ENCODE measurements around the gene MOXD1.

The MOXD1 gene

DNA sequence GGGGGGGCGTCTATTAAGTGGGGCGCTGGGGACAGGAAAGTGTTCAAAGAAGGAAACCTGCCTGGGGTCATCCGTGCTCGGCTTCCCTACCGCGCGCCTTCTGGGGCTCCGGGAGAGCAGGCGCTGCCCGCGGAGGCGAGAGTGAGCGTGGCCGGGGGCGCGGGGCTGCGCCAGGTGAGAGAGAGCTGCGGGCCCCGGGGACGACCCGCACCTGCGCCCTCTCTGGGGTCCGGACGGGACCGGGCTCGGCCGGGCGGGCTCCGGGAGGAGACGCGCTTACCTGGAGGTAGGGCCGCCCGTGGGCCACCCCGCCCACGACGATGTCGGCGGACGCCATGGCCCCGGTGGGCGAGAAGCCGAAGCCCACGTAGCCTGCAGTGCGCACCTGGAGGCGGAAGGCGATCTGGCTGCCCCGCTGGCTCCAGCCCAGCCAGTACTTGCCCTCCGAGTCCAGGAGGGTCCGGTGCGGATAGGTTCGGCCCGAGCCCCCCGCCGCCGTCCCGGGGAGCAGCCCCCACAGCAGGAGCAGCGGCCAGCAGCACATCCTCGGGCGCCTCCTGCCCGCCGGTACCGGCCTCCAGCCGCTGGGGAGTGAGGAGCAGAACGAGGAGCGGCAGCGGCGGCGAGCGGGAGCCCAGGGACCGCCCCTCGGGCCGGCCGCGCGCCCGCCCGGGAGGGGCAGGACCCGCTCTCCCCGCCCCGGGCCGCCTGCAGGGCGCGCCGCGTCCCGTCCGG, at the start of gene MOXD1:
Gene MOXD1, minus strand, starts transcription at position 593 of the 735 bp plus-strand sequence. Its CDS starts 49 bp downstream, at position 544.
- DNase-seq, result no peak

DNA sequence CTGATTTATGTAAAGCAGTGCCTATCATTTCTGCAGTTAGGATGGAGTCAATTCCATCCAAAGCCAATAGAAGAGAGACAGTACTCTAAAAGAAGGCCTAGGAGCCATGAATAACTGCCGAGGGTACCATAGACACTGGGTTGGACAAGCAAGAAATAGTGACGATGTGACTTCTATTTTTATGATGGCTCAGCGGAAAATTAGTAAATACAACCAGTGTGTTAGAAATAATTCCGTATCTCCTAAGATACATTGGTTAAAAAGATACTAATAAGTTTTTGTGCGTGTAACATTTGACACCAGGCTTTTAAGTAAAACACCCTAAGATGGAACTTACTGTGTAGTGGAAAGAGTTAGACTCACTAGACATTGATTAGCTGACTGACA, 45.6 kb upstream of the MOXD1 start:
- no peak for DNase-seq

DNA sequence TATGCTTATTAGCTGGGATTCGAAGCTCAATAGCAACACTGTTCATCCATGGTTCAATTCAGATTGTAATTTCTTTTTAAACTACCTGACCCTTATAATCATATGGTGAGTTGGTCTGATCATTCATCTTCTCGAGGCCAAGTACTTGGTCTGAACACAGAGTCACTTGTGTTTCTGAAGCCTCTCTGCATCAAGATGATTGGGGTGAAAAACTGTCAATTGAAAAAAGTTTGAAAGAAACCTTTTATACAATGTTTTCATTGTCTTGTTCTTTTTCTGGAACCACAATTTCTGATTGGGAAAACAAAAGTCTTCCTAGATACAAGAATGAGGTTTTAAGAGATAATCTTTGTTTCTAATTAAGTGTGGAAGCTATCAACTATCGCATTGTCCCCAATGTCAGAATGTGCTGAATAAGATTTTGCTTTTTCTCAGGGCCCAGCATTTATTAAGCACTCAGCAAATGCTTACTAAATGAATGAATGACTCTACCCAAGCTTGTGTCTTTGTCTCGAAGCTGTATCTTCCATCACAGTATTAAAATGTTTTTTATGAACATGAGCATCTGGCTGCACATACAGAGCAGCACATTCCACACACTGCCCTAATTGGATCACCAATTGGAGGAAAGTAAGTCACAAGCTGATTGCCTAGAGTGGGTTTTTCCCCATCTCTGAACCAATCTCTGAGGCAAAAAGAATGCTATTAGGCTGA, 45.0 kb upstream of the MOXD1 start:
- DNase-seq, result no peak

DNA sequence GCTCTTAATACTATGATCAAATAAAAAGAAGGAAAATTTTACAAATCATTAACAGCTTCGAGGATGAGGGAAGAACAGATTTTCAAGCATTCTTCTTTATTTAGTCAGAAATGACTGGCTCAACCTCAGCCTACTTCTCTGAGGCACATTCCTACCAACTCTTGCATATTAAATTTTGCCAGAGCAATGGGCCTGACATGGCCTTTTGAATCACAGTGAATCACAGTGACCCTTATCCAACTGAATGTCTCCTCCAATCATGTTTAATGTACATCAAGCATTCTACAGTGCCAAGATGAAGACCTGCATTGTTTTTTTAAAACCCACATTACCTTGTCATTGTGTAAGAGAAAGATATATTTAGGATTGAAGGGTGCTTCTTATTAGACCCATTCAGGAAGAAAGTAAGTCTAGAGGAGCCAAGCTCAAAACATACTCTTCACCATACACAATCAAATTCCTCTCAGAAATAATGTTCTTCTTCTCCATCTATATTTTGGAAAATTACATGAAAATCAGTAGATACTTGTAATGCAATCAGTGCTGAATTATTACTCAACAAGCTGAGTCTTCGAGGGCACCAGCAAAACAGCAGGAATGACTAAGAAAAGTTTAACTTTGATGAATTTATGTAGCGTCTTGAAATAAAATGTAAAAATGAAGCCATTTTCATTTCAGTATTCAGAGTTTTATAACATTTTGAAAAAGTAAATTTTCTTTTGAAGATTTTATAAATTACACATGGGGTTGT, 44.1 kb upstream of the MOXD1 start:
- DNase-seq, result no peak

DNA sequence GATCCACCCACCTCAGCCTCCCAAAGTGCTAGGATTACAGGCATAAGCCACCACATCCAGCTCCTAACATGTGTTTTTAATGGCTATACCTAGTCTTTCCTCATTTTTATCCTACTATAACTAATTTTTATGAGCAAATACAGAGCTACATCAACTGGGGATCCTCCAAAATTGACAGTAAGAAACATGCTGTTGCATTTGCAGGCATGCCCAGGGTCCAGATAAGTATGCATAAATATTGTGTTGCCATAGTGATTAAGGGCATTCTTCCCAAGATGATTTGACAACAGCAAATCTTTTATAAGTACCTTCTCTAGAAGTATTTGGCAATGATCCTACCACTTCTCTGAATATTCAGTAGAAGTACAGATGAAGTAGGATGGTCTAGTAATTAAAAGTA, 41.9 kb upstream of the MOXD1 start:
- DNase-seq, result no peak

DNA sequence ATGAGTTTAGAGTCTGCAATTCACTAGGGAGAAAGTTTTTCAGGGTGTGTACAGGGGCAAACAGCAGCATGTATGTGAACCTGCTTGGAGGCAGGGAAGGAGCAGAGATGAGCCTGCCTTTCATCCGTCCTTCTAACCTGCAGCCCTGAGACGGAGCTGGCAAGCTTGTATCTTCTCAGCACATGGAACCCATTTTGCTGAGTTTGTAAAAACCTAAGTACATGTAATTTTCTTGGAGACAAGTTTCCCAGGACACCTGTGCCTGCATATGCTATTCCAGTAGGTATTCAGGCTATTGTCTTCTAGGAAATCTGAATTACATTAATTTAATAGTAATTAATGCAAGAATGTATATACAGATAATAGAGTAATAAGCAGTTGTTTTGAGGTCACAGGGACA, 28.8 kb upstream of the MOXD1 start:
- no peak for DNase-seq

DNA sequence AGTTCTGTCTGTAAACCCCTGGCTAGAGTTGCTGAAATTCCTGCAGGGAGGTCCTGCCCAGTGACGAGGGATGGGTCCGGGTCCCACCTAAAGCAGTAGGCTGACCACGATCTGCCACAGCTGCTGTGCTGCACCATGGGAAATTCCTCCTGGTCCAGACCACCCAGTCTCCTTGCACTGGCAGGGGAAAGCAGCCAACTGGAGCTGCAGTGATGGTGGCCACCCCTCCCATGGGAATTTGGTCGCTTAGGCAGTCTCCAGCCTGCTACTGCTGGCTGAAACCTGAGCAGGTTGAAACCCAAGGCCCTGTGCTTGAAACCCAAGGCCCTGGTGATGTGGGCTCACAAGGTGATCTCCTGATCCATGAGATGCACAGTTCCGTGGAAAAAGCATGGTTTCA, 23.9 kb upstream of the MOXD1 start:
- no peak for DNase-seq

DNA sequence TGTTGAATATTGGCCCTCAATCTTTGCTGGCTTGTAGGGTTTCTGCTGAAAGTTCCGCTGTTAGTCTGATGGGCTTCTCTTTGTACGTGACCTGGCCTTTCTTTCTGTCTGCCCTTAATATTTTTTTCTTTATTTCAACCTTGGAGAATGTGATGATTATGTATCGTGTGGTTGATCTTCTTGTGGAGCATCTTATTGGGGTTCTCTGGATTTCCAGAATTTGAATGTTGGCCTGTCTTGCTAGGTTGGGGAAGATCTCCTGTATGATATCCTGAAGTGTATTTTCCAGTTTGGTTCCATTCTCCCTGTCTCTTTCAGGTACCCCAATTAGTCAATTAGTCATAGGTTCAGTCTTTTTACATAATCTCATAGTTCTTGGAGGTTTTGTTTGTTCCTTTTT, 22.6 kb upstream of the MOXD1 start:
- no peak for DNase-seq

DNA sequence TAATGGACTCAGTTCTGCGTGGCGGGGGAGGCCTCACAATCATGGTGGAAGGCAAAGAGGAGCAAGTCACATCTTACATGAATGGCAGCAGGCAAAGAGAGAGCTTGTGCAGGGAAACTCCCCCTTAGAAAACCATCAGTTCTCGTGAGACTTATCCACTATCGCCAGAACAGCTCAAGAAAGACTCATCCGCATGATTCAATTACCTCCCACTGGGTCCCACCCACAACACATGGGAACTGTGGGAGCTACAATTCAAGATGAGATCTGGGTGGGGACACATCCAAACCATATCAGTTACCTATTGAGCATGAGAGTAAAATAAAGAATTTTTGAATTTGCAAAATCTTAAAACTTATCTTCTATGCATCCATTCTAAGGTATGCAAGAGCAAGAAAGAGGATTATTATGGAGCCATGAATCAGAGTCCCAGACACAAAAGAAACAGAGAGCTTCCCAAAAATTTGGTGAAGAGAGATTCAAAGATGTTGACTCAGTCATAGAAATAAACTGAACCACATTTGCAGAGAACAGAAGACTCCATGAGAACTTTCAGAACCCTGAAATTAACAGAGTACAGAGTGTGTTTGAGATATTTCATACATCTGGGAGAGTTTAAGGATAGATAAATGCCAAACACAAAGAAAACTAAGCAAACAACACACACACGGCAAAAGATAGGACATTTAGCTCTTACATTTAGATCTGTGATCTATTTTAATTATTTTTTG, 17.1 kb upstream of the MOXD1 start:
- no peak for DNase-seq

DNA sequence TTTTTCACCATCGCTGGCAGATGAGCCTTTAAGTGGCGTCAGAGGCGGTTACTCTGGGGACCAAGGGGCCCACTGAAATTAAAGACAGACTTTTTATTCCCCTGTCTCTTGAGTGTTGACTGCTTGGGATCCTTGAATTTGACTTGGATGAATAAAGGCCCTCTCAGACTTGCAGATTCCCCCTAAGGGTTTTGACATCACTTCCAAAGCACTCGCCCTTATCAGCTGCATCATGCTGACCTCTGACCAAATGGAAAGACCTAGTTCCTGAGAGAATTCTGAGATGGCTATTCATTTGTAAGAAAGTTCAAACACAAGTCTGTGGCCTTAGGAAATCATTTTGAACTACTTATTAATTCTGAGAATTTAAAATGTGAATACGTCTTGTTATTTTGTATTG, 13.5 kb upstream of the MOXD1 start:
- no peak for DNase-seq

DNA sequence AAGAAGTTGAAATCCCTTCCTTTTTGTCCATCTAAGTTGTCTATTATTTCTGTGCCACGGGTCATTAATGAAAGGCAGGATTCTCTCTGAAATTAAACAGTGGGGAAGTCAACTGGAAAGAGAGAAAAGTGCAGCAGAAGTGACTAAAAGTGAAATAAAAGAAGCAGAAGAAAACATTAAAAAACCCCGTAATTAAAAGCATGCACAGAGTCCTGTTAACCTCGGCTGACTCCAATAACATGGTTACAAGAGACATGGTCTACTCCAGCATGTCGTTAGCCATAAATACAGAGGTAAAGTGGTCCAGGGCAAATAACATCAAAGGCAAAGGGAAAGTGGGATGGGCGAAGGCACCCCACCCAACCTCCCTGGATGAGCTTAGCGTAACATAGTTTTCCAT, 13.0 kb upstream of the MOXD1 start:
- no peak for DNase-seq

DNA sequence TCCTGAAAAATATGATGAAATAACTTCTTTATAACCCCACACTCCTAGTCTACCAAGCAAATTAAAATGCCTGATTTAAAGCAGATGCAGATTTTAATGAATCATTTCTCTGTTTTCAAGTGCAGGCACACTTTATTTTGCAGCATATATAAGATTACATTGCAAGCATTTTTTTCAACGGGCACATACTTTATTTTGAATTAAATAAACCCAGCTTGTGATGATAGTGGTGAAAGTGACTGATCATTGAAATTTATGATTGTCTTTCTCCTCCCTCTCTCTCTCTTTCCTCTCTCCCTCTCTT, 12.2 kb upstream of the MOXD1 start:
- DNase-seq, result no peak

DNA sequence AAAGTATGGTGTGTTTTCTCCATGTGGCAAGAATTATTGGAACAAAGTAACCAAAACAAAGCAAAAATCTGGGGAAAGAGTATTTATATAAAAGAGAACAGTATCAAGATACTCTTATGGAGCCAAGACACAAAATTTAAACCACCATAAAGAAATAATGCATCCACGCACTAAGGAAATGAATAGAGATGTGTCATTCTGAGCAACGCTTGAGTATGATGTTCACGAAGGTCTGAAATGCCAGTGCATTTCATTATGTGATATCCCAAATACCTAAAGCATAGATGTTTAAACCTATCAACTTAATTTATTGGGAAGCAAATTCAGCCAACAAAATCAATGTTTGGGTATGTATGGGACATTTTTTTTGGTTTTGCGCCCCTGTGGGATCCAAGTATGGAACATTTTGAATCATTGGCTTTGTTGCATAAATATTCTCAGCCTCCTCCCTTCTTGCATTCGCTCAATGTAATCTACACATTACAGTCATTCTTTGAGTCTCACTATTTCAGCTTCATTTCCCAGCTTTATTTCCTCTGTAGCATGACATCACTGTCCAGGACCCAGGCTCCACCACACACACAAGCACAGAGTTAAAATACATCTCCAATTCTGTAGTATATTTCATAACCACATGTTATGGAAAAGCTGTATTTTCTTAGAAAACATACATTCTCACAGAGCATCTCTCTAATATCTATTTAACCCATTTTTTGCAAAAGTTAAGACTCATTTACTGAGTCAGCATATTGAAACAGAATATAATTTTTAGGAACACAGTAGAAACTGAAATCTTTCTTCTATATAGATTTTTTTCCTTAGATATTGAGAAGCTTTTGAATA, 11.6 kb upstream of the MOXD1 start:
- no peak for DNase-seq

DNA sequence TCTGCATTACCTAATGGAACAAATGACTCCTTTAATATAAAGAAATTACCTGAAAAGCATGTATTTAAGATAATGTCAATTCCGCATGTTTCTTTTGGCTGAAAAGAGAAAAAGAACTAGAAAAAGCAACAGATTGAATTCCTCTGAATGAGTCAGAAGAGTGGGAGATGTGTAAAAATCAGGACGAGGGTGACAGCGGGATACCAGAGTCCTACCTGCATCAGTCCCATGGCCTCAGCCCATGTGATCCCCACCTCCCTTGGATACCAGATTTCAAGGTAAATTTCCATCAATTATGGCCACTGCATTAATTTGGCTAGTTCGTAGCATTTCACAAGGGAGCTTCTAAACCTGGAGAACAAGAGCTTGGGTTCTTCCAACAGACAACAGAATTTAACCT, 10.0 kb upstream of the MOXD1 start:
- no peak for DNase-seq

DNA sequence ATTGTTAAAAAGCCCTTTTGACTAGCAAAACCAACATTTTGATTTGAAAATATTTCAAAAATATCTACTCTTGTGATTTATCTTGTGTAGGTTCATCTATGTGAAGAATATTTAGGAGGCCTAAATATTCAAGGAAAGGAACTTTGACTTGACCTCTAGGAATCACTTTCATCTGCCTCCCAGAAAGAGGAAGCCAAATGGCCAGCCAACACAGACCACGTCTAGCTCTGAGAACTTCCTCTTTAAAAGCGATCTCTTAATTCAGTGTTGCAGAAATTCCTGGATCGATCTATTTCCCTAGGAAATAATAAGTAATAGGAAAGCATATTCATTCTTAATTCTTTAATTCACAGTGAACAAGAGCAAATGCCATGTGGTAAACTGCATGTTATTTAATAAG, 9.6 kb upstream of the MOXD1 start:
- DNase-seq, result no peak

DNA sequence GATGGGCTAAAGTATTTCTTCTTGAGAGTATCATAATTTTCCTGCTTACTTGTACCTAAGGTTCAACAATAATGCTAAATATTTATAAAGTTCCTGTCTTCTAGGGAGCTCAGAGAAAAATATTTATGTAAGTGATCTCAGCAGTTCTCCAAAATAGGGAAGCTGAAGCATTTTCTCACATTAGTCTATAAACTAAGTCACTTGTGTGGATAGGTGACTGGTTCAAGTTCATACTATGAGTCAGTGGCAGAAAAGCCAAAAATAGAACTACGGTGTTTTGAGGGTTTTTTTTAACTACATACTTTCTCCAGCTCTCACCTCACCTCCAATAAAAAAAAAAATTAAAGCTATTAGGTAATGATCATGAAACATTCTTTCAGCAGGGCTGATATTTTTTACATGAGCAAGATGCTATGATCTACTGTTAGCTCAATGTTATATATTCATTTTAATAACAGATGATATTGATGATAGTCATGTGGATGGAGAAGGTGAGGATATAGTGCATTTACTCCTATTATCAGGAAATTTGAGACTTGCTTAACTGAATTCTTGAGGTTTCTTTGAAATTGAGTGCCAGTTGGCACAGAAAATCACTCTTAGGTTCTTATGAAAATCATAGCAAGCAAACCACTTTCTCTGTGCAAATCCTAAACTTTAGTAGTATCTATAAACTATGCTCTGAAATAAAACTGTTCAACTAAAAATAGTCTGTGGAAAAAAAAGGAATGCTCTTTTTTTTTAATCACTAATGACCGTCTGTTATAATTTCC, 4.1 kb upstream of the MOXD1 start:
- DNase-seq, result no peak

DNA sequence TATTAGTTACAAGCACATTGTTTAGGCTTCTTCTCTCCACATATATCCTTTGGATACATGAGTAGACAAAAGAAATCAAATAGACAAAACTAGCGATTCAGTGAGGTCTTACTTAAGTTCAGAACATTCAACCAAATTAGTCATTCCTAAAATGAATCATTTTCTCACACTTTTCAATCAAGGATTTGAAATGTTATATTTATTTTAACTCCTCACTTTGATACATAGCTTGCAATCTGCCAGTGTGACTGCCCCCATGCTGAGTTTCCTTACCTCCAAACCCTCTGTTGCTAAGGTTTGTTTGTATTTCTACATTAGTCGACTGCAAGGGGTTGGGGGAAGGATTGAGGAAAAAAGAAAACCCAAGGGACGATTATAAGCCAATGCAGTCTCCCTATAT, 3.5 kb upstream of the MOXD1 start:
- DNase-seq, result no peak

DNA sequence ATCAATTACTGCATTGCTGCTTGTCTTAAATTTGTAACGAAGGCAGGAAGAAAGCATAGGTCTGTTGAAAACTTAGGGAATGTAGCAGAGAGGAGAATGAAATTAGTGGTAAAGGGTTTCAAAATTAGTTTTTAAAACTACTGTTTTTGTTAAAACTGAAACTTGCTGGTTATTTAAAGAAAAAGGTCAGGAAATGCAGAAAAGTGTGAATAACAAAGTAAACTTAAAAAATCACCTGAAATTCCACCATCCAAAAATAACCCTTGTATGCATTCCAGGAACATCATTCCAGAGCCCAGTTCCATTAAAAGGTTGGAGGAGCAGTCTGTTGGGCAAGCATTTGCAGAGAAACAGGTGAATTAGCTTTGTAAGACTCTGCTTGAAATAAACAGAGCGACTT, 3.1 kb upstream of the MOXD1 start:
- DNase-seq, result no peak

DNA sequence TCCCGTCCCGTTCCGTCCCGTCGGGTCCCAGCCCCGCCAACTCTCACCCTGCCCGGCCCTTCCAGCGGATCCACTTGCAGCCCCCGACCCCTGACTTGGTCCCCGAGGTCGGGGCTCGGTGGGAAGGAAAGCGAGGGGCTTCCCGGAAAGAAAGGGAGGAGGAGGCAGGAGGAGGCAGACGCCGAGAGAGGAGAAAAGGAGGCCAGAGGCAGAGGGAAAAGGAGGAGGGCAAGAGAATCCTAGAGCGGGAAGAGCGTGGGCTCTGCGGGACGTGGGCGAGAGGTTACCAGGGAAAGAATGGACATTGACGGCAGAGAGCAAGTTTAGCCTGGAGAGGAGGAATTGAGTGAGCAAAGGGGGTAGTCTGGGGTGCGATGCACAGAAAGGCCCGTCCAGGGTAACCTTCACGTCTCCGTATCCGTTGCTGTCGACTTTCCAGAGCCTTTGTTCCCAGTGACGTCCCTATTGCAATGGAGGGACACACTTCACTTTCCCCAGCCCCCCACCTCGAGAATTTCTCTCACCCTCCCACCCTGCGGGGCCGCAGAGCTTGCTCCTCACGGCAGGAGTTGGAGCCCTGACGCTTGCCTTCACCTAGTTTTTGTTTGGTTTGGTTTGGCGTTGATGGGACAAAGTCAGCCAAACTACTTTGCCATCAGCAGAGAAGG, 477 bp upstream of the MOXD1 start:
- no peak for DNase-seq

DNA sequence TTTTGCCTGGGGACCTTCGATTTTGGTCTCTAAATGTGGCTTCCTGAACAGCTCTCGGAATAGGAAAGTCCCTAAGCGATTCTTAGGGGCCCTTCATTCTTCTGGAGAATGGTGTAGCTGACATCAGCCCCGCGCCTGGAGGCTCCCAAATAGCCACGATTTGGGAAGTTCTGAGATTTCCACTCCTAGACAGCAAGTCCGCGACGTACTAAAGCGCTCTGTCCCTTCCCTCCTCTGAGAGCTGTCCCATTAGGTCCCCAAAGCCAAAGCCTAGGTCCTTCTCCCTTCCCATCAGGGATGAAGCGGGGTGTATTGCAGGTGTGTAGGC, 756 bp downstream of the MOXD1 start:
- no peak for DNase-seq

DNA sequence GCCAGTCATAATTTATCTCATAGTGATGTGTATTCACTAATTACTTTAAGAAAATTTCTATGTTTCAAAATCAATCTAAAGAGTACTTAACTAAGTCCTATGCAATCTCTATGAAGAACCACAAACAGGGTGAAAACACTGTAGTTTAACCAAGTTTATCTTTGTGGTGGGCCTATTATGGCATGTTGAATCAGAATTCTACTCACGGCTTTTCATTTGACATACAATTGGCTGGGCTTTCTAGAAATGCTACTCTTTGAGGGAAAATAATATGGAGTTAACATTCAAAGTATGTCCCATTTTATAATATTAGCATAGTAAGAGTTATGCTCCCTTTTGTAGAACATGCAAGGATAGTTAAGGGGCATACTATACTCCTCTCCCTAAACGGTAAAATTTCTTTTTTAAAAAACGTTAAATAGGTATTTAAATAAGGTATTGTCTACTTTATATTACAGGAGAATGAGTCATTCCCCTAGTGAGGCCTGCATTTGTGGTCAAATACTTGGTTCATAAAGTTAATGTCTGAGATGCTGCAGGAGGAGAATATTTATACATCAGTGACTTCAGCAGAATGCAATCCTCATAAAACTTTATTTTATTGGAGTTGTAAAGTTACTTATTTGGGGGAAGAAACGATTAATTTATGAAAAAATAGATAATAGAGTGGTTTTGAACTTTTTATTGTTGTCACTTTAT, 1.8 kb downstream of the MOXD1 start:
- DNase-seq, result no peak

Data from CD4-positive, alpha-beta T cell treated with Interferon gamma for 1 hour (primary cell).